Sigmoid colon (tissue), 7 donors: ENCODE results near the gene PELI2. TPM values are rescaled to one million over a fixed set of nuclear protein-coding genes. Genes with fewer than 3 reads are reported as not detected.

Experiments used
- DNase-seq: peaks from one replicate; pipeline ENCODE4 v3.0.0-alpha.2; 2019
- H3K27ac ChIP-seq, 4 donors: fragments of 200-600 bp; sonication (generic); one replicate each; pipeline ENCODE4 v1.5.1; 2016 to 2019; ENCODE audit warnings: mild to moderate bottlenecking in 1 of 4
- H3K27me3 ChIP-seq, 3 donors: fragments of 200-600 bp; sonication (generic); one replicate each; pipeline ENCODE4 v1.5.1; 2019; ENCODE audit warnings: mild to moderate bottlenecking in 1 of 3
- H3K36me3 ChIP-seq, 4 donors: fragments of 200-600 bp; sonication (generic); one replicate each; pipeline ENCODE4 v1.5.1; 2016 to 2019
- H3K4me1 ChIP-seq, 4 donors: fragments of 200-600 bp; sonication (generic); one replicate each; pipeline ENCODE4 v1.5.1; 2017 to 2019
- H3K4me3 ChIP-seq, 4 donors: fragments of 200-600 bp; sonication (generic); one replicate each; pipeline ENCODE4 v1.5.1; 2017 to 2019; ENCODE audit warnings: mild to moderate bottlenecking in 2 of 4, moderate library complexity in 1 of 4
- H3K9me3 ChIP-seq, 4 donors: fragments of 200-600 bp in 3 of 4; sonication (generic) in 3 of 4; one replicate each; pipeline versions ENCODE4 v1.5.1 to v1.6.1; 2013 to 2019
- EP300 ChIP-seq, 4 donors: sonication (generic); formaldehyde crosslinking; IDR thresholded peaks; one replicate each; pipeline ENCODE4 v1.6.1; 2017; ENCODE audit warnings: antibody characterized with exemption in 4 of 4
- POLR2A ChIP-seq, 2 donors: fragments of 450-650 bp; IDR thresholded peaks; one replicate each; pipeline ENCODE4 v1.6.1; 2016; ENCODE audit warnings: antibody characterized with exemption in 2 of 2, mild to moderate bottlenecking in 2 of 2, moderate library complexity in 2 of 2
- POLR2AphosphoS5 ChIP-seq, 4 donors: sonication (generic); formaldehyde crosslinking; IDR thresholded peaks; one replicate each; pipeline ENCODE4 v1.6.1; 2017; ENCODE audit warnings: antibody characterized with exemption in 4 of 4
- WGBS, 2 donors: extraction: QIAGEN DNeasy Blood & Tissue Kit; methylation state at CpG; one replicate each; pipeline ENCODE4 v1.1.7; 2013; 5-methylcytosine and 5-hydroxymethylcytosine counted together
- intact Hi-C: fragments of 100-400 bp; cut with DNase I; formaldehyde crosslinking; loops from one replicate; pipeline ENCODE4 v1.15.1; 2023
- polyA plus RNA-seq, 3 donors: library from polyadenylated mRNA; stranded (reverse); fragments of 200-250 nt; gene quantifications; one replicate each; pipeline ENCODE4 v1.2.3, GENCODE V29; 2013
- total RNA-seq, 4 donors: library from RNA; depleted of rRNA; stranded (reverse); fragments of >200 nt; gene quantifications; one replicate each; pipeline ENCODE4 v1.1.0, GENCODE V29; 2016
- TF ChIP-seq, protein P1 (sequence below), 4 experiments: fragments of 450-650 bp in 3 of 4; fragments of 200-600 bp in 1 of 4; IDR thresholded peaks; one replicate each; pipeline ENCODE4 v1.5.1; 2016 to 2019; ENCODE audit warnings: antibody characterized with exemption in 4 of 4, mild to moderate bottlenecking in 3 of 4, moderate library complexity in 2 of 4
- donor health status: healthy with polysubstance abuse.
- donor health status: Bipolar disorder and iron deficiency.
- donor health status: healthy.

The PELI2 gene
- total and polyA plus RNA-seq, 7 donors = 4.5 to 34.3 (median 26.3) TPM

GRCh38 chr14:56280843-56281242 is 162.6 kb downstream of the PELI2 start:
- no peak for DNase-seq
- intact Hi-C loops = no loop called here
- H3K9me3 ChIP-seq = no peaks in the 10 kb centered on the region
- H3K4me1 ChIP-seq = no peaks in the 10 kb centered on the region
- H3K4me3 ChIP-seq = no peak overlapping the region
- no peak overlapping the region for H3K27ac ChIP-seq
- WGBS, 2 donors = 96 to 99% methylated on average over 2 of the region's 2 CpGs
- TF ChIP-seq, protein P1, sequence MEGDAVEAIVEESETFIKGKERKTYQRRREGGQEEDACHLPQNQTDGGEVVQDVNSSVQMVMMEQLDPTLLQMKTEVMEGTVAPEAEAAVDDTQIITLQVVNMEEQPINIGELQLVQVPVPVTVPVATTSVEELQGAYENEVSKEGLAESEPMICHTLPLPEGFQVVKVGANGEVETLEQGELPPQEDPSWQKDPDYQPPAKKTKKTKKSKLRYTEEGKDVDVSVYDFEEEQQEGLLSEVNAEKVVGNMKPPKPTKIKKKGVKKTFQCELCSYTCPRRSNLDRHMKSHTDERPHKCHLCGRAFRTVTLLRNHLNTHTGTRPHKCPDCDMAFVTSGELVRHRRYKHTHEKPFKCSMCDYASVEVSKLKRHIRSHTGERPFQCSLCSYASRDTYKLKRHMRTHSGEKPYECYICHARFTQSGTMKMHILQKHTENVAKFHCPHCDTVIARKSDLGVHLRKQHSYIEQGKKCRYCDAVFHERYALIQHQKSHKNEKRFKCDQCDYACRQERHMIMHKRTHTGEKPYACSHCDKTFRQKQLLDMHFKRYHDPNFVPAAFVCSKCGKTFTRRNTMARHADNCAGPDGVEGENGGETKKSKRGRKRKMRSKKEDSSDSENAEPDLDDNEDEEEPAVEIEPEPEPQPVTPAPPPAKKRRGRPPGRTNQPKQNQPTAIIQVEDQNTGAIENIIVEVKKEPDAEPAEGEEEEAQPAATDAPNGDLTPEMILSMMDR (IDR thresholded peaks at IDR 0.05) = no peak
- no peak for TF ChIP-seq POLR2AphosphoS5 (IDR thresholded peaks at IDR 0.05)
- no peak for TF ChIP-seq POLR2A (IDR thresholded peaks at IDR 0.05)
- no peak for TF ChIP-seq EP300 (IDR thresholded peaks at IDR 0.05)
- no peaks in the 10 kb centered on the region for H3K27me3 ChIP-seq
- H3K36me3 ChIP-seq = no peaks in the 10 kb centered on the region

GRCh38 chr14:56282179-56282578 is 164.0 kb downstream of the PELI2 start:
- TF ChIP-seq POLR2A (IDR thresholded peaks at IDR 0.05) (no peak), EP300 (IDR thresholded peaks at IDR 0.05) (no peak), POLR2AphosphoS5 (IDR thresholded peaks at IDR 0.05) (no peak)
- TF ChIP-seq, protein P1 (IDR thresholded peaks at IDR 0.05) = no peak
- intact Hi-C loops = no loop called here
- Histone ChIP-seq H3K36me3 (no peaks in the 10 kb centered on the region), H3K9me3 (no peaks in the 10 kb centered on the region), H3K4me1 (no peaks in the 10 kb centered on the region), H3K27ac (no peak overlapping the region), H3K27me3 (no peaks in the 10 kb centered on the region), H3K4me3 (no peak overlapping the region)
- 94 to 99% methylated on average over 2 of the region's 2 CpGs for WGBS, 2 donors
- no peak for DNase-seq

DNA sequence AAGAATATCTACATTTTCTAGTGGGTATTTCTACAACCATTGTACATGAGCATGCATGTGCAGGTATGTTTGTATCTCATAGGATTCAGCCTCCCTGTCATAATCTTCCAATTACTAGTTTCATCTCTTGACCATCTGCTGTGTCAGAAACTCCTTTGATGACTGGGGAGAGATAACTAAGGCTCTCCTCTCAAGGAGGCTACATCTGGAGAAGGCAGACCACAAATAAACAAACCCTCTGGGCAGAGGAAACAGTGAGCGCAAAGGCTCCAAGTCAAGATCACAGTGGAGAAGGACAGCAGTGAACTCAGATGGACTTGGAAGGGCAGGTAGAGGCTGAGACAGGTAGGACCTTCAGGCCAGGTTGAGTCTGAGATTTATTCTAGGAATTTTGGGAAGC is 166.4 kb downstream of the PELI2 start:
- H3K27me3 ChIP-seq = no peaks in the 10 kb centered on the region
- no peaks in the 10 kb centered on the region for H3K4me1 ChIP-seq
- no peaks in the 10 kb centered on the region for H3K9me3 ChIP-seq
- WGBS, 2 donors = 81 to 92% methylated on average over 1 of the region's 1 CpG
- no peak overlapping the region for H3K27ac ChIP-seq
- intact Hi-C loops = no loop called here
- H3K4me3 ChIP-seq = no peak overlapping the region
- DNase-seq = no peak
- H3K36me3 ChIP-seq = peaks cover 0 to 8% (median 0%) of the 10 kb centered on the region in 4 donors
- no peak for TF ChIP-seq POLR2A (IDR thresholded peaks at IDR 0.05)
- no peak for TF ChIP-seq POLR2AphosphoS5 (IDR thresholded peaks at IDR 0.05)
- no peak for TF ChIP-seq EP300 (IDR thresholded peaks at IDR 0.05)
- TF ChIP-seq, protein P1 (IDR thresholded peaks at IDR 0.05) = no peak

DNA sequence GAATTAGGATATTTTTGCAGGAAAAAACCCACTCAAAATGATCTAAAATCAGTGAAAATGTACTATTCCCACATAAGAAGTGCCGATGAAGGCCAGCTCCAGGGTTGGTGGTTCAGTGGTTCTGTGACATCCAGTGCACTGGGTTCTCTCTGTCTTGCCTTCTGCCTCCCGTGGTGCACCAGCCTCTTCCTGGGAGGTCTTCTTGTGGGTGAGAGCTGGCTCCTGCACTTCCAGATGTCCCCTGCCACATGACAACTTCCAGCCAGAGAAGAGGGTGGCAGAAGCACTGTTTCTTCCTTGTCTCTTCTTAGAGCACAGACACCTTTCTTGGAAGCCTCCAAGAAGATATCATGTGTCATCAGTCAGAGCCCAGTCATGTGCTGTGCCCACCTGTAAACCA is 170.9 kb downstream of the PELI2 start:
- H3K9me3 ChIP-seq = no peaks in the 10 kb centered on the region
- WGBS, 2 donors = 82 to 85% methylated on average over 2 of the region's 2 CpGs
- H3K36me3 ChIP-seq = peaks cover 0 to 30% (median 8%) of the 10 kb centered on the region in 4 donors
- no peaks in the 10 kb centered on the region for H3K4me1 ChIP-seq
- no peaks in the 10 kb centered on the region for H3K27me3 ChIP-seq
- H3K27ac ChIP-seq = no peak overlapping the region
- TF ChIP-seq, protein P1 (IDR thresholded peaks at IDR 0.05) = no peak
- TF ChIP-seq POLR2AphosphoS5 (IDR thresholded peaks at IDR 0.05) = no peak
- TF ChIP-seq EP300 (IDR thresholded peaks at IDR 0.05) = no peak
- no peak for TF ChIP-seq POLR2A (IDR thresholded peaks at IDR 0.05)
- H3K4me3 ChIP-seq = no peak overlapping the region
- intact Hi-C loops = no loop called here
- DNase-seq = no peak

DNA sequence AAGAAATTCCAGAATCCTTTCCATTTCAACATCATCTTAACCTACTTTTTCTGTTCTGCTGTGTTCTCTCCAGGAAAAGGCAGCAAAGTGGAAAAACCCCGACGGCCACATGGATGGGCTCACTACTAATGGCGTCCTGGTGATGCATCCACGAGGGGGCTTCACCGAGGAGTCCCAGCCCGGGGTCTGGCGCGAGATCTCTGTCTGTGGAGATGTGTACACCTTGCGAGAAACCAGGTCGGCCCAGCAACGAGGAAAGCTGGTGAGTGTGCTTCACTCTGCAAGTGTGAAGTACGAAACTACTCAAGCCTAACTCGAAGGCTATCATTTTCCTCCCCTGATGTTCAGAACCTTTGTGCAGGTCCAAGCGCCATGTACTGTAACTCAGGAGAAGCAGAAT is 172.0 kb downstream of the PELI2 start:
- Histone ChIP-seq H3K4me3 (no peak overlapping the region), H3K36me3 (peaks cover 0 to 30% (median 8%) of the 10 kb centered on the region in 4 donors), H3K27ac (no peak overlapping the region), H3K27me3 (no peaks in the 10 kb centered on the region), H3K4me1 (no peaks in the 10 kb centered on the region), H3K9me3 (no peaks in the 10 kb centered on the region)
- WGBS, 2 donors = 95 to 97% methylated on average over 14 of the region's 14 CpGs
- intact Hi-C loops = no loop called here
- DNase-seq = no peak
- TF ChIP-seq POLR2AphosphoS5 (IDR thresholded peaks at IDR 0.05) (no peak), EP300 (IDR thresholded peaks at IDR 0.05) (no peak), POLR2A (IDR thresholded peaks at IDR 0.05) (no peak)
- TF ChIP-seq, protein P1 (IDR thresholded peaks at IDR 0.05) = no peak
